ENCODE data around the gene TOMM22.
"Not testable (repeated sequence)": the region's sequence is repeated elsewhere in the genome, so short reads cannot be mapped to it uniquely, and the experiment has no call there.

TOMM22 gene

DNA sequence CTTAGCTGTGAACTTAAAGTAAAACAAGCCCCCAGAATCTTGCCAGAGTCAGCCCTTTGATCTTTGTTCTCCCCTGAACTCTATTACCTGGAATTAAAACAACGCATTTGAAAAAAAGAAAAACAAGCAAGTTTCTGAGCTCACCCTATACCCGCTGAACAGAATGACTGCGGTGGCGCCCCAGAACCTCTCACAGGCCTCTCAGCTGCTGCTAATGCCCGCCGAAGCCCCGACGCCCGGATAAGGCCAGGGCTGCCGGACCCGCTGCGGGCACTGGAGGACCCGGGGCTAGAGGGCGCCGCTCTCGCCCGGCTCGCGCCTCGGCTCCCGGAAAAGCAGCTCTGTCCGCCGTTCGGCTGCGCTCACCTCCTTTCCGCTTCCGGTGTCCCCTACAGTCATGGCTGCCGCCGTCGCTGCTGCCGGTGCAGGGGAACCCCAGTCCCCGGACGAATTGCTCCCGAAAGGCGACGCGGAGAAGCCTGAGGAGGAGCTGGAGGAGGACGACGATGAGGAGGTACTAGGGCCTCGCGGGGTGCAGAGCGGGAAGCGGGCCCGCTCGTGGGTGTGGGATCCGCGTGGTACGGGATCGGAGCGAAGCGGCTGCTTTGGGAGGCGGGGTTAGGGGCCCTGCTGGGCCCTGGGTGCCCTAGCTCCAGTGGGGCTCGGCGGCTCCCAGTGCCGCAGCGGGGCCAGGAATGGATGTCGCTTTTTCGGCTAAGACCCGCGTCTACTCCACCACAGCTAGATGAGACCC lies at the start of gene TOMM22:
Gene TOMM22 (plus strand): TSS at position 376 of the 754 bp plus-strand sequence. CDS start 22 bp downstream, at position 398.
- DNase-seq (ENCODE audit: low read depth in 2 of 2, low spot score in 1 of 2) = peak; percentile 55 to 71

DNA sequence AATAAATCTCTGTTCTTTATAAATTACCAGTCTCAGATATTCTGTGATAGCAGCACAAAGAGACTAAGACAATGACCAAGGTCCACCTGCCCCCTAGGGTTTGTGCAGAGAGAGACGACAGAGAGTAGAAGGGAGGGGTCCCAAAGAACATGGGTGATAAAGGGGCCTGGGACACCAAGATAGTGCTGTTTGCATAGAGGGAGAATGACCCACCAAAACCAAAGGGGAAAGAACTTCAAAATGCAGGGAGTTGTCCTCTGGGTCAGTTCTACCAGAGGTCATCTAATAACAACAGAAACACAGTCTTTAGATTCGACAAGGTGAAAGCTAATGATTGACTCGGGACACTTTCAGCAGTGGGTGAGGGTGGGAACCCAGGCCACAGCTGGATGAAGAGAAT lies 49.2 kb upstream of the TOMM22 start:
- no peak for DNase-seq (ENCODE audit: low read depth in 2 of 2, low spot score in 1 of 2)

- no peak for DNase-seq (ENCODE audit: low read depth in 2 of 2, low spot score in 1 of 2)
Measured at GRCh38 chr22:38638216-38638615, 43.5 kb upstream of the TOMM22 start.

DNA sequence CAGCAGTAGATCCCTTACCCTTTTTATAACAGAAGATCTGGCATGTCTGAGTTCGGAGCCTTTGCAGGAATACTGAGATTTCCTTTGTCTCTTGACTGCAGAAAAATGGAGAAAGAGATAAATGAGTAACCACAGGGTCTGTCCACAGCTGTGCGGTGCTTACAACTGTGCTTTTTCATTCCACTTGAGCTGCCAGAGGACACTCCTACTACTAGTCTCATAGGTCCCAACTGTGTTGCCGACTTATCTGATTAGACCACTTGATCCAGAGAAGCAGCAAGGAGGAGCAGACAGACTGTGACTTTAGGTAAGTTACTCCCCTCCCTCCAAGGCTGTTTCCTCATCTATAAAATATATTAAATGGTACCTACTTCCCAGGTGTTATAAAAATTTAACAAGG lies 43.0 kb upstream of the TOMM22 start:
- no peak for DNase-seq (ENCODE audit: low read depth in 2 of 2, low spot score in 1 of 2)

GRCh38 chr22:38641476-38642040 lies 40.2 kb upstream of the TOMM22 start:
- DNase-seq (ENCODE audit: low read depth in 2 of 2, low spot score in 1 of 2) = no peak

GRCh38 chr22:38644245-38644644 lies 37.5 kb upstream of the TOMM22 start:
- not testable (repeated sequence) for DNase-seq (ENCODE audit: low read depth in 2 of 2, low spot score in 1 of 2)

GRCh38 chr22:38645430-38645829 lies 36.3 kb upstream of the TOMM22 start:
- DNase-seq (ENCODE audit: low read depth in 2 of 2, low spot score in 1 of 2) = no peak

- no peak for DNase-seq (ENCODE audit: low read depth in 2 of 2, low spot score in 1 of 2)
Measured at GRCh38 chr22:38649841-38650522, 31.8 kb upstream of the TOMM22 start.

- no peak for DNase-seq (ENCODE audit: low read depth in 2 of 2, low spot score in 1 of 2)
Measured at GRCh38 chr22:38652859-38653258, 28.9 kb upstream of the TOMM22 start.

- DNase-seq (ENCODE audit: low read depth in 2 of 2, low spot score in 1 of 2) = no peak
Measured at GRCh38 chr22:38653741-38654140, 28.0 kb upstream of the TOMM22 start.

GRCh38 chr22:38655519-38656255 lies 26.1 kb upstream of the TOMM22 start:
- no peak for DNase-seq (ENCODE audit: low read depth in 2 of 2, low spot score in 1 of 2)

DNA sequence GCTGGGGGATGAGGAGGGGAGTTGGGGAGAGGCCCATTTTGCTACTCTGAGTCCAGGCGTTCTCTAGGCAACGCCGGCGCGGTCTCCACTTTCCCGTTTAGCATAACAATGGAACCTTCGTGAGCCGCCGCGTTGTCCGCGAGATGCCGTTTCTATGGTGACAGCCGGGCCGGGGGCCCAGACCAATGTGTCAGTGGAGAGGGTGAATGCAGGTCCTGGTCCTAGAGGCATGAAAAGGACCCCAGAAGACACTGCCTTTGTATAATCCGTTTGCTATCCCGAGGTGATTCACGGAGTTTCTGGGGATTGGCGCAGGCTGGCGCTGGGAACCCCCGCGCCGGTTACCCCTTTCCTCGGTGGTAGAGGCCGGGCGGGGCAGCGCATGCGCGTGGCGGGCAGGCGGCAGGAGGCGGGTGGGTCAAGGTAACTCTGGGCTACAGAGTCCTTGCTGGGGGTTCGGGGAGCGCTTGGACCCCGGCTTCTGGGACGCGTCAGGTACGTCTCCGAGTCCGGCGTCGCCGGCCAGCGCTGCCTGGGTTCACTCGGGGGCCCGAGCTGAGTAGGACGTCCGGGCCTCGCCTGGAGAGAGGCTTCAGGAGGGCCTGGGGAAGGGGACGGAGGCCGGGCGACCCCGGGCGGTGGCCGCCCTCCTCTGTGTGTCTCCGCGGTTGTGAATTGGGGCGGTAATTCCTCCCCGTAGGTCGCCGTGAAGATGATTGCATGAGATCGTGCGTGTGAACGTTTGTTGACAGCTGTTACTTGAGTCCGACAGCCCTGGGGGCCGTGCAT lies 25.3 kb upstream of the TOMM22 start, which contains the start of the genes CBY1 and FAM227A:
Gene CBY1 (plus strand): TSS at position 383 of the 789 bp plus-strand sequence. CDS start 11,417 bp downstream, outside the sequence.
Gene FAM227A (minus strand): TSS at position 137 of the 789 bp plus-strand sequence. CDS start 6,224 bp downstream, outside the sequence.
- DNase-seq (ENCODE audit: low read depth in 2 of 2, low spot score in 1 of 2) = peak; percentile 68 to 70

DNA sequence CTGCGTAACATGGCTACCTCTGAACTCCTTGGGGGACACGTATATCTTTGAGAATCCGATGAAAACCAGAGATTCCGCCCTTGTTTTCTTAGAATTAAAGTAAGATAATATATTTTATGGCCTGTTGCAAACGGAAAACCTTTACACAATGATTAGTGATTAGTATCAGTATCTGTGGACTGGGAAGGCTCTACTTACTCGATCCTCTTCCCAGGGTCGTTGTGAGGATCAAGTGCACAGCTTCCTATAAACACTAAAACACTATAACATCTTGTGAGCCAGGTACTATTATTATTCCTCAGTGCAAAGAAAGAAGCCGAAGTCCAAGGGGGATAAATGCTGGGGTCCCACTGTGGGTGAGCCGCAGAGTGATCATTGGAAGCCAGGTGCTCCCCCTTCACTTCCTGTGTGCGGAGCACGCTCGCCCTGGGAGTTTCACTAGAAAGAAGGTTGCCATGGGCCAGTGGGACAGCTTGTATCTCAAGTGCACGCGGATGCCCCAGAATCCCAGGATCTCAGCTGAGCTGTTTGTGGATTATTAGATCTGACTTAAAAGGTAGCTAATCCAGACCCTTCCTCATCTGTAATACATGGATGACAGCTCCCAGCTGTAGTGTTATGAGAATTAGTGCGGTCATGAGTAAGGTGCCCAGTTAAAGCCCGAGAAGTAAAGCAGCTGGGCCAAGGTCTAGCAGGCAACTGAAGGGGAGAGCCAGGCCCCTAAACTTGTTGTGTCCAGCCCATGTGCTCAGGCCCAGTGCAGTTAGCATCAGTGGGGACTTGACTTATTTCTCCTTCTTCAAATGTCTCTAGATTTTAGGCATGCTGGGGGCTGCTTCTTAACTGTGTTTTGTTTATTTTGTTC lies 24.5 kb upstream of the TOMM22 start:
- no peak for DNase-seq (ENCODE audit: low read depth in 2 of 2, low spot score in 1 of 2)

DNA sequence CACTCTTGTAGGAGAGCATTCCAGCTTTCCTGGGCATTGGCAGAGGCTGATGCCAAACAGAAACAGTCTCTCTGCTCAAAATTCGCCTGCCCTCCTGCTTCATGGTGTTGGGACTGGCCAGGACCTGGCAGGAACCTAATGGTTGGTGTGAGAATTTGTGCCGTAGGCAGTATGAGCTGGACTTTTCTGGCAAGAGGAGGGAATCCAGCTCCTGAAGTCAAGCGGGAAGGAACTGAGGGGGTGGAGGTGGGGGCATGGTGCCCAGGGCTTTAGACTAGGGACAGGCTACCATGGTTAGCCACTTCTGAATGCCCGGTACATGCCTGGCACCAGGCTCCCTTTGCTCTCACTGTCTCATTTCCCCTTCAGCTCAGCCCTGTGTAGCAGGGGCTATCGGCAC lies 6.9 kb upstream of the TOMM22 start:
- DNase-seq (ENCODE audit: low read depth in 2 of 2, low spot score in 1 of 2) = no peak

DNA sequence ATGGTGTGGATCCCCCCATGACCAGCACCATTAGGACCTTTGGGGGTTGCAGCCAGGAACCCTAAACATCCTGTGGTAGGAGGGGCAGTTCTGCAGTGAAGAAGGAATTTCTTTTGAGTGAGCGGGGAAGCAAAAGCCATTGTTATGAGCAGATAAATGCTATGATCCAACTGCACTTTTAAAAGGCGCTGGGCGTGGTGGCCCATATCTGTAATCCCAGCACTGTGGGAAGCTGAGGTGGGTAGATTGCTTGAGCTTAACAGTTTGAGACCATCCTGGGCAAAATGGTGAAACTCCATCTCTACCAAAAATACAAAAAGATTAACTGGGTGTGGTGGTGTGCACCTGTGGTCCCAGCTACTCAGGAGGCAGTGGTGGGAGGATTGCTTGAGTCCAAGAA lies 5.9 kb upstream of the TOMM22 start:
- no peak for DNase-seq (ENCODE audit: low read depth in 2 of 2, low spot score in 1 of 2)

DNA sequence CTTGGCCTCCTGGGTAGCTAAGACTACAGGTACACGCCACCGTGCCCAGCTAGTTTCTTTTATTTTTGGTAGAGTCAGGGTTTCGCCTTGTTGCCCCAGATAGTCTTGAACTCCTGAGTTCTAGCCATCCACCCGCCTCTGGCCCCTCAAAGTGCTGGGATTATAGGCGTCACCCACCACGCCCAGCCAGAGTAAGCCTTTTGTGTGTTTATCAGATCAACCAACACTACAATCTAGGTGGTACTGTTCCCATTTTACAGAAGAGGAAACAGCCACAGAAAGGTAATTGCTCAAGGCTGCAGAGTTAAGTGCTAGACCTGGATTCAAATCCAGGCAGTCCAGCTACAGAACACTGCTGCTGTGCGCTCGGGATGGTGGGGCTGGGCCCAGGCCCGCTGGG lies 3.1 kb downstream of the TOMM22 start:
- DNase-seq (ENCODE audit: low read depth in 2 of 2, low spot score in 1 of 2) = no peak

GRCh38 chr22:38685761-38686160 lies 4.0 kb downstream of the TOMM22 start:
- no peak for DNase-seq (ENCODE audit: low read depth in 2 of 2, low spot score in 1 of 2)

- no peak for DNase-seq (ENCODE audit: low read depth in 2 of 2, low spot score in 1 of 2)
Measured at GRCh38 chr22:38689651-38690050, 7.9 kb downstream of the TOMM22 start.

GRCh38 chr22:38694049-38694448 lies 12.3 kb downstream of the TOMM22 start:
- no peak for DNase-seq (ENCODE audit: low read depth in 2 of 2, low spot score in 1 of 2)

DNA sequence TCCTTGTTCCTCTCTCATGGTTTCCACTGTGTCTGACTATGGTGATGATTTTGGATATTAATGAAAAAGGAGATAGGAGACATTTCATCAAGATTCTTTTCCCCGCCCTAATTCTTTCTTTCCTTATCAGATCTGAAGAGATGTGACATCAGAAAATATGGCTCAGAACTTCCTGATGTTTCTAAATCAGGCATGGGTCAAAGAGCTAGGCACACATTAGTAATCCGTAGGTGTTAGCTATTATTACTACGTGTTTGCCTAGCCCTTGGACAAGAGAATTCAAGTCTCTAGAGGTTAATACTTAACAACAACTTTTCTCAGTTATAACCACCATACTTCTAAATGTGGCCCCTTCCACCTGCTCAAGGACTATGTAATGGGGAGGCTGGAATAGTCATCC lies 13.2 kb downstream of the TOMM22 start:
- no peak for DNase-seq (ENCODE audit: low read depth in 2 of 2, low spot score in 1 of 2)

All from stimulated activated CD8-positive, alpha-beta memory T cell treated with anti-CD3 and anti-CD28 coated beads, Interleukin-4, amount 100 ng/mL, for 4 hours (primary cell).